Activated T-cell treated with anti-CD3 and anti-CD28 coated beads, Interleukin-2, amount 50 U/mL, for 24 hours (primary cell): ENCODE results near the gene IRGC.
"Not testable (repeated sequence)": the region's sequence is repeated elsewhere in the genome, so short reads cannot be mapped to it uniquely, and the experiment has no call there.

Source experiments
- DNase-seq: peaks from one replicate; pipeline ENCODE4 v3.0.0-alpha.2; 2020
- H3K27ac Mint-ChIP-seq: 2 replicates; pipeline ENCODE4 v1.8.0; 2020; ENCODE audit warnings: mild to moderate bottlenecking, mixed read lengths
- H3K27me3 Mint-ChIP-seq: 2 replicates; pipeline ENCODE4 v1.8.0; 2020; ENCODE audit warnings: mixed read lengths
- H3K36me3 Mint-ChIP-seq: 2 replicates; pipeline ENCODE4 v1.8.0; 2020; ENCODE audit warnings: low read depth, mixed read lengths
- H3K4me1 Mint-ChIP-seq: 2 replicates; pipeline ENCODE4 v1.8.0; 2020; ENCODE audit warnings: low read depth, mixed read lengths
- H3K4me3 Mint-ChIP-seq: 2 replicates; pipeline ENCODE4 v1.8.0; 2020; ENCODE audit warnings: mild to moderate bottlenecking, moderate library complexity, mixed read lengths
- H3K9me3 Mint-ChIP-seq: 2 replicates; pipeline ENCODE4 v1.8.0; 2020; ENCODE audit warnings: mixed read lengths

Gene IRGC

DNA sequence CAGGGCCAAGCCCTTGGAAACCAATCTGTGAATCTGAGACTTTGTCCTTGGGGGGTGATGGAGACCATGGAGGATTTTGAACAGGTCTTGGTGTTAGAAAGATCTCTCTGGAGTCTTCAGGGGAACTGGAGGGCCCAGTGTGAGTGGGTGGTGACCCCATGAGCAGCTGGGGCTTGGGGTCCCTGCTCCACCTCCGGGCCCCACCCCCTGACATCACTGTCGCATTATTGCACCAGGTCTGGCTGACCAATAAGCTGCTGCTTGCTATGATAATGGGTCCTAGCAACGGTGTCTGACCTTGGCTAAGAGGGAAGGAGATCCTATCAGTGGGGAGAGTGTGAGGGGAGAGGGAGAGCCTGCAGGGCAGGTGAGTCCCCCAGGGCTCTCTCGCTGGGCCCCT, at the start of gene IRGC:
TSS of gene IRGC (plus strand) at position 301 of the 400 bp plus-strand sequence. CDS start 2,483 bp downstream, outside the sequence.
- Mint-ChIP-seq H3K36me3 (no peaks in the 10 kb centered on the region), H3K27me3 (peaks cover 12% of the 10 kb centered on the region), H3K4me1 (peaks cover 3% of the 10 kb centered on the region), H3K27ac (no peak within 1 kb of the TSS), H3K9me3 (no peaks in the 10 kb centered on the region), H3K4me3 (no peak within 1 kb of the TSS)
- no peak for DNase-seq

- Mint-ChIP-seq H3K4me3 (peak overlapping the region; percentile 80), H3K27ac (peak overlapping the region; percentile 86), H3K4me1 (peaks cover 49% of the 10 kb centered on the region), H3K27me3 (no peaks in the 10 kb centered on the region), H3K9me3 (no peaks in the 10 kb centered on the region), H3K36me3 (peaks cover 13% of the 10 kb centered on the region)
- no peak for DNase-seq
These were observed 48.6 kb upstream of the IRGC start for GRCh38 chr19:43667126-43667875.

DNA sequence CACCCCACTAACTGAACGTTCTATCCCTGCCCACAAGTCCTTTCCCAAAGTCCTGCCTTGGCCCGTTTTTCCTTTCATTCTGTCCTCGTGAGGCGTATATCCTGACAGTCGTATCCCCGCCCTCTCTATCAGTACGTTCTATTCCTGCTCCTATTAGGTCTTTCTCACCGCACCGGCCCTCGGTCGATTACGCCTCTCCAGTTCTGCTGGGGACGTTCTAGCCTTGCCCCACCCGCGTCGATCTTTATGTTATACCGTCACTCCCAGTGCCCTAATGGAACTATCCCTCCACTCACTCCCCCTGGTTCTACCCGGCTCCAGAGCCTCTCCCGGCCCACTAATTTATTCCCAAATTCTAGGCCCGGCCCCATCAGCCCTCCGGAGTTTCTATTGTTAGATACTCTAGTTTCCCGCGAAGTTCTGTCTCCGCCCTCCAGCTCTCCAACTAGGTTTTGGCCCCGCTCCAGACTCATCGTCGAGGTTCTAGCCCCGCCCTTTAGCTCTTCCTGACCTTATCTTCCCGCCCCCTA, 47.9 kb upstream of the IRGC start:
- H3K4me1 Mint-ChIP-seq = peaks cover 49% of the 10 kb centered on the region
- peak overlapping the region; percentile 80 for H3K4me3 Mint-ChIP-seq
- H3K27me3 Mint-ChIP-seq = no peaks in the 10 kb centered on the region
- DNase-seq = no peak
- no peaks in the 10 kb centered on the region for H3K9me3 Mint-ChIP-seq
- H3K27ac Mint-ChIP-seq = peak overlapping the region; percentile 86
- H3K36me3 Mint-ChIP-seq = peaks cover 11% of the 10 kb centered on the region

DNA sequence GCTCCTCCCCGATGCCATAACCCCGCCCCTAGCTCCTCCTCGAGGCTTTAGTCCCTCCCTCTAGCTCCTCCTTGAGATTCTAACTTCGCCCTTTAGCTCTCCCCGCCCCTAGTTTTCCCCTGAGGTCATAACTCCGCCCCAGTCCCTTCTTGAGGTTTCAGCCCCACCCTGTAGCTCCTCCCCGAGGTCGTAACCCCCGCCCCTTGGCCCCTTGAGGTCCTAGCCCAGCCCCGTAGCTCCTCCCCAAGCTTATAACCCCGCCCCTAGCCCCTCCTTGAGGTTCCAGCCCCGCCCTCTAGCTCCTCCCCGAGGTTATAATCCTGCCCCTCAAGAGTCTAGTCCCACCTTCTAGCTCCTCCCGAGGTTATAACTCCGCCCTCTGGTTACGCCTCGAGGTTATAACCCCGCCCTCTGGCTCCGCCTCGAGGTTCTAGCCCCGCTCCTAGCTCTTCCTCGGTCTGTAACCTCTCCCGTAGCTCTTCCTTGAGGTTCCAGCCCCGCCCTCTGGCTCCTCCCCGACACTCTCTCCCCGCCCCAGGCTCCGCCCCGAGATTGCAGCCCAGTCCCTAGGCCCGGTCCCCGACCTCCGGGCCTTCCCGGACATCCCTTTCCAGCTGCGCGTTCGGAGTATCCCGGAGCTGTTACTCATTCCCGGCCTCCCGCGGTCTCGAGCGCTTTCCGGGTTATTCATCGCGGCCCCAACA, 47.3 kb upstream of the IRGC start:
- Mint-ChIP-seq H3K4me1 (peaks cover 47% of the 10 kb centered on the region), H3K4me3 (peak overlapping the region; percentile 80)

DNA sequence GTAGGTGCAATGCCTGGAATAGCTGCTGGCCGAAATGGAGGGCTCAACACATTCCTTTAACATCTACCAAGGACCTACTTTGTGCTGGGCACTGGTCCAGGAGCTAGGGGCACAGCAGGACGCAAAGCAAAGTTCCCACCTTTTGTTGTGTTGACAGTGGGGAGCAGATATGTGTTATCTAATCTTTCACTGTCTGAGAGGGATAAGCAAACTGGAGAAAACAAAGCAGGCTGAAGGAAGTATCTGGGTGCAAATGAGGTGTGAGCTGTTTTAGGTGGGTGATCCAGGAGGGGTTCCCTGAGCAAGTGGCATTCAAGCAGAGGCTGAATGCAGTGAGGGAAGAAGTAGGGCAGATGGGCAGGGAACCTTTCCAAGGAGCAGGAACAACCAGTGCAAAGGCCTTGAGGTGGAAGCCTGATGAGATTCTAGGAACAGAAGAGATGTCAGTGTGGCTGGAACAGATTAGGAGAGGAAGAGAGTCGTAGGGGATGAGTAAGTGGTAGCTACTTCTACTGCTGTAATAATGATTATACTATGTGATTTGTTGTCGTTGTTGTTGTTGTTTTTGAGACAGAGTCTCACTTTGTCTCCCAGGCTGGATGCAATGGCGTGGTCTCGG, 43.7 kb upstream of the IRGC start:
- DNase-seq = no peak
- Mint-ChIP-seq H3K4me1 (peaks cover 44% of the 10 kb centered on the region), H3K4me3 (no peak overlapping the region)

More for the DNA sequence above, 47.3 kb upstream of the IRGC start:
- Mint-ChIP-seq H3K27me3 (no peaks in the 10 kb centered on the region), H3K9me3 (no peaks in the 10 kb centered on the region), H3K36me3 (peaks cover 11% of the 10 kb centered on the region), H3K27ac (peak overlapping the region; percentile 86)
- peak; percentile 96 for DNase-seq

GRCh38 chr19:43673637-43674036, 42.2 kb upstream of the IRGC start:
- H3K27me3 Mint-ChIP-seq = no peaks in the 10 kb centered on the region
- peaks cover 31% of the 10 kb centered on the region for H3K4me1 Mint-ChIP-seq
- no peaks in the 10 kb centered on the region for H3K36me3 Mint-ChIP-seq
- no peak for DNase-seq
- H3K9me3 Mint-ChIP-seq = no peaks in the 10 kb centered on the region
- H3K4me3 Mint-ChIP-seq = no peak overlapping the region
- no peak overlapping the region for H3K27ac Mint-ChIP-seq

More for the DNA sequence above, 43.7 kb upstream of the IRGC start:
- H3K9me3 Mint-ChIP-seq = no peaks in the 10 kb centered on the region
- no peak overlapping the region for H3K27ac Mint-ChIP-seq
- no peaks in the 10 kb centered on the region for H3K27me3 Mint-ChIP-seq
- peaks cover 8% of the 10 kb centered on the region for H3K36me3 Mint-ChIP-seq

GRCh38 chr19:43674183-43674582, 41.7 kb upstream of the IRGC start:
- H3K4me3 Mint-ChIP-seq = no peak overlapping the region
- H3K27me3 Mint-ChIP-seq = no peaks in the 10 kb centered on the region
- H3K4me1 Mint-ChIP-seq = peaks cover 25% of the 10 kb centered on the region
- no peak overlapping the region for H3K27ac Mint-ChIP-seq
- H3K36me3 Mint-ChIP-seq = no peaks in the 10 kb centered on the region
- H3K9me3 Mint-ChIP-seq = no peaks in the 10 kb centered on the region
- no peak for DNase-seq

GRCh38 chr19:43674596-43674995, 41.3 kb upstream of the IRGC start:
- Mint-ChIP-seq H3K9me3 (no peaks in the 10 kb centered on the region), H3K27me3 (no peaks in the 10 kb centered on the region), H3K4me1 (peaks cover 22% of the 10 kb centered on the region), H3K4me3 (no peak overlapping the region), H3K27ac (no peak overlapping the region), H3K36me3 (no peaks in the 10 kb centered on the region)
- no peak for DNase-seq

DNA sequence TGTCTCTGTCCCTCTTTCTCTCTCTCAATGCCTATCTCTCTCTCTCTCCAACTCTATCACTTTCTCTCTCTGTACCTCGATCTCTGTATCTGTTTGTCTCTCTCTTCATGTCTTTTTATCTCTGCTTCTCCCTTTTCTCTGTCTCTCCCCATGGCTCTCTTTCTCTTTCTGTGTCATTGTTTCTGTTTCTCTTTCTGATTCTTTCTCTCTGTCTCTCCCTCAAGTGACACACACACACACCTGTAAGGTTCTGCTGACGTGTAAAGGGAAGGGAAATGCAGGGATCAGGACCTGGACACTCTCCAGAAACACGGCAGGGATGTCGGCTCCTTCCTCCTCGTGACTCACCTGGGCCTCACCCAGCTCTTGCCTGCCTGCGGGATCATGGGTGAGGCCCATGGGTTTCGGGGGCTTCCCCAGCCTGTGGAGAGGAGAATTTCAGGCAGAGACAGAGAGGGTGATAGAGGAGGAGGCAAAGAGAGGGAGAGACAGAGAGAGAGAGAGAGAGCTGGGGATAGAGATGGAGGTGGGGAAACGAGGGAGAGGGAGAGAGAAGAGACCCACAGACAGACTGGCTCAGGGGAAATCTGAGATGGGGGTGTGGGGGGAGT, 40.5 kb upstream of the IRGC start:
- Mint-ChIP-seq H3K4me1 (peaks cover 14% of the 10 kb centered on the region), H3K9me3 (no peaks in the 10 kb centered on the region), H3K36me3 (no peaks in the 10 kb centered on the region), H3K27me3 (no peaks in the 10 kb centered on the region), H3K27ac (peak overlapping the region; percentile 68), H3K4me3 (peak overlapping the region; percentile 5)
- peak; percentile 34 for DNase-seq

GRCh38 chr19:43675906-43676305, 40.0 kb upstream of the IRGC start:
- Mint-ChIP-seq H3K9me3 (no peaks in the 10 kb centered on the region), H3K27ac (peak overlapping the region; percentile 68), H3K4me1 (peaks cover 13% of the 10 kb centered on the region), H3K4me3 (no peak overlapping the region), H3K27me3 (no peaks in the 10 kb centered on the region), H3K36me3 (no peaks in the 10 kb centered on the region)
- DNase-seq = no peak

DNA sequence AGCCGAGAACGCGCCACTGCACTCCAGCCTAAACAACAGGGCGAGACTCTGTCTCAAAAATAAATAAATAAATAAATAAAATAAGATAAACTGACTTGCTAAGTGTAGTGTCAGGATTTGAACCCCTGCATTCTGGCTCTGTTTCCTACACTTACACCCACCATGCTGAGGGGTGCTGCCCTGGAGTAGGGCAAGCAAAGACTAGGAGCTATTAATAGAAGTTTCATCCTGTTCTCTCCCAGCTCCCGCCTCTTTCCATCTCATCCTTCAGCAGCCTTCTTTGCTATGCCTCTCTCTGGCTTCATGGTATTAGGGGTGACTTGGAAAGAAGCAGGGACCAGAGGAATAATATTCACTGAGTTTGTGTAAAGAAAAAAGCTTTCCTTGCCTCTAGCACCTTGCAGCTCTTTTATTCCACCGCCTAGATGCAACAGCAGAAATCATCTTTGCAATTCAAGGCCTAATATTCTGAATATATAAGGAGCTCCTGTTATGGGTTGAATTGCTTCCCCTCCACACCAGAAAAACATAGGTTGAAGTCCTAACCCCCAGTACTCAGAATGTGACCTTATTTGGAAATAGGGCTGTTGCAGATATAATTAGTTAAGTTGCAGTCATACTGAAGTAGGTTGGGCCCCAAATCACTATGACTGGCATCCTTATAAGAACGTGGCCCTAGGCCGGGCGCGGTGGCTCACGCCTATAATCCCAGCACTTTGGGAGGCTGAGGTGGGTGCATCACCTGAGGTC, 37.2 kb upstream of the IRGC start:
- H3K4me3 Mint-ChIP-seq = no peak overlapping the region
- H3K4me1 Mint-ChIP-seq = peaks cover 13% of the 10 kb centered on the region
- H3K27ac Mint-ChIP-seq = no peak overlapping the region
- H3K9me3 Mint-ChIP-seq = no peaks in the 10 kb centered on the region
- no peaks in the 10 kb centered on the region for H3K36me3 Mint-ChIP-seq
- no peaks in the 10 kb centered on the region for H3K27me3 Mint-ChIP-seq
- DNase-seq = no peak

GRCh38 chr19:43681821-43682220, 34.1 kb upstream of the IRGC start:
- H3K9me3 Mint-ChIP-seq = no peaks in the 10 kb centered on the region
- H3K4me3 Mint-ChIP-seq = no peak overlapping the region
- no peaks in the 10 kb centered on the region for H3K27me3 Mint-ChIP-seq
- H3K4me1 Mint-ChIP-seq = peaks cover 1% of the 10 kb centered on the region
- no peak overlapping the region for H3K27ac Mint-ChIP-seq
- no peak for DNase-seq
- H3K36me3 Mint-ChIP-seq = no peaks in the 10 kb centered on the region

- not testable (repeated sequence) for H3K9me3 Mint-ChIP-seq, H3K27me3 Mint-ChIP-seq, H3K4me3 Mint-ChIP-seq, H3K27ac Mint-ChIP-seq, DNase-seq, H3K36me3 Mint-ChIP-seq, H3K4me1 Mint-ChIP-seq
These were observed 33.6 kb upstream of the IRGC start for GRCh38 chr19:43682269-43682668.
